Hematopoietic multipotent progenitor cell treated with erythropoietin and hydrocortisone succinate and interleukin-3 and kit ligand, for 8 days (in vitro differentiated cells): ENCODE results near the gene SMC3.

ENCODE experiments used
- DNase-seq: peaks from one replicate; pipeline ENCODE4 v3.0.0-alpha.2; 2015

The SMC3 gene

GRCh38 chr10:110649347-110650264, 82.1 kb downstream of the SMC3 start:
- no peak for DNase-seq

GRCh38 chr10:110650265-110650668, 82.8 kb downstream of the SMC3 start:
- no peak for DNase-seq

- no peak for DNase-seq
Measured at GRCh38 chr10:110651044-110651958, 83.8 kb downstream of the SMC3 start.

GRCh38 chr10:110652475-110653118, 85.1 kb downstream of the SMC3 start:
- DNase-seq: no peak
